Measurements from ENCODE around the gene WDR36. TPM values are rescaled to one million over a fixed set of nuclear protein-coding genes. Genes with fewer than 3 reads are reported as not detected.

WDR36 gene
- total RNA-seq, 6 donors from 2014 or later, result 5.8 to 29.8 (median 21.1) TPM

DNA sequence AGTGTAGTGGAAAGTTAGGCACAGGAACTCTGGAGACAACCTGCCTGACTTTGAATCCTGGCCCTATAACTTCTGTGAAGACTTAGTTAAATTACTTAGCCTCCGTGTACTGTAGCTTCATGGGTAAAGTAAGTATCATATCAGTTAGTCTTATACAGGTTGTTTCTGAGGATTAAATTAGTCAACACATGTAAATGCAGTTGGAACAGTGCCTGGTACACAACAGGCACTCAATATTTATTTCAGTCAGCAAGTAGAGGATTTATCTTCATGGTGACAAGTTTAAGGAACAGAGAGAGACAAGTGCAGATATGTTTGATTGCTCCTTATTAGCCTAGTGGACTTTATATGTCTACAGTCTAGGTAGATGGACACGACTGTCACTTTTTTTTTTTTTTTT lies 17.9 kb upstream of the WDR36 start:
- no peak for DNase-seq
- H3K9me3 ChIP-seq, result no peaks in the 10 kb centered on the region
- H3K27ac ChIP-seq, result no peak overlapping the region
- no peaks in the 10 kb centered on the region for H3K36me3 ChIP-seq
- TF ChIP-seq EP300 (IDR thresholded peaks at IDR 0.05), result no peak
- TF ChIP-seq POLR2AphosphoS5 (IDR thresholded peaks at IDR 0.05), result no peak
- TF ChIP-seq, protein P1, sequence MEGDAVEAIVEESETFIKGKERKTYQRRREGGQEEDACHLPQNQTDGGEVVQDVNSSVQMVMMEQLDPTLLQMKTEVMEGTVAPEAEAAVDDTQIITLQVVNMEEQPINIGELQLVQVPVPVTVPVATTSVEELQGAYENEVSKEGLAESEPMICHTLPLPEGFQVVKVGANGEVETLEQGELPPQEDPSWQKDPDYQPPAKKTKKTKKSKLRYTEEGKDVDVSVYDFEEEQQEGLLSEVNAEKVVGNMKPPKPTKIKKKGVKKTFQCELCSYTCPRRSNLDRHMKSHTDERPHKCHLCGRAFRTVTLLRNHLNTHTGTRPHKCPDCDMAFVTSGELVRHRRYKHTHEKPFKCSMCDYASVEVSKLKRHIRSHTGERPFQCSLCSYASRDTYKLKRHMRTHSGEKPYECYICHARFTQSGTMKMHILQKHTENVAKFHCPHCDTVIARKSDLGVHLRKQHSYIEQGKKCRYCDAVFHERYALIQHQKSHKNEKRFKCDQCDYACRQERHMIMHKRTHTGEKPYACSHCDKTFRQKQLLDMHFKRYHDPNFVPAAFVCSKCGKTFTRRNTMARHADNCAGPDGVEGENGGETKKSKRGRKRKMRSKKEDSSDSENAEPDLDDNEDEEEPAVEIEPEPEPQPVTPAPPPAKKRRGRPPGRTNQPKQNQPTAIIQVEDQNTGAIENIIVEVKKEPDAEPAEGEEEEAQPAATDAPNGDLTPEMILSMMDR (IDR thresholded peaks at IDR 0.05), result no peak
- TF ChIP-seq POLR2A (IDR thresholded peaks at IDR 0.05), result no peak
- H3K27me3 ChIP-seq, result peaks cover 0 to 3% (median 0%) of the 10 kb centered on the region in 4 donors
- 75 to 78% methylated on average over 2 of the region's 2 CpGs for WGBS, 2 donors
- no peak for ATAC-seq (ENCODE audit: low FRiP score in 2 of 2)
- peak overlapping the region in 2 of 4 donors; percentile 57 to 64 for H3K4me3 ChIP-seq
- peaks cover 13 to 27% (median 25%) of the 10 kb centered on the region in 4 donors for H3K4me1 ChIP-seq

GRCh38 chr5:111075520-111075919 lies 16.6 kb upstream of the WDR36 start:
- Histone ChIP-seq H3K4me1 (peaks cover 13 to 27% (median 20%) of the 10 kb centered on the region in 4 donors), H3K4me3 (no peak overlapping the region), H3K27me3 (peaks cover 0 to 3% (median 0%) of the 10 kb centered on the region in 4 donors), H3K9me3 (no peaks in the 10 kb centered on the region), H3K36me3 (no peaks in the 10 kb centered on the region), H3K27ac (no peak overlapping the region)
- peak in 1 of 2 donors; percentile 50 for DNase-seq
- ATAC-seq (ENCODE audit: low FRiP score in 2 of 2), result peak; percentile 74 to 84
- TF ChIP-seq POLR2AphosphoS5 (IDR thresholded peaks at IDR 0.05) (peak in 1 of 2 donors; percentile 45), EP300 (IDR thresholded peaks at IDR 0.05) (peak in 1 of 4 donors; percentile 37)
- TF ChIP-seq, protein P1 (IDR thresholded peaks at IDR 0.05), result no peak

- no peaks in the 10 kb centered on the region for H3K9me3 ChIP-seq
- H3K4me3 ChIP-seq, result no peak overlapping the region
- 45 to 57% methylated on average over 1 of the region's 1 CpG for WGBS, 2 donors
- H3K4me1 ChIP-seq, result peaks cover 13 to 24% (median 18%) of the 10 kb centered on the region in 4 donors
- H3K27me3 ChIP-seq, result peaks cover 0 to 3% (median 0%) of the 10 kb centered on the region in 4 donors
- ATAC-seq (ENCODE audit: low FRiP score in 2 of 2) (no peak), DNase-seq (no peak)
- no peaks in the 10 kb centered on the region for H3K36me3 ChIP-seq
- no peak for TF ChIP-seq POLR2A (IDR thresholded peaks at IDR 0.05)
- TF ChIP-seq POLR2AphosphoS5 (IDR thresholded peaks at IDR 0.05), result no peak
- TF ChIP-seq EP300 (IDR thresholded peaks at IDR 0.05), result no peak
- TF ChIP-seq, protein P1 (IDR thresholded peaks at IDR 0.05), result no peak
- H3K27ac ChIP-seq, result no peak overlapping the region
Observed at GRCh38 chr5:111076091-111076490, 16.1 kb upstream of the WDR36 start.

DNA sequence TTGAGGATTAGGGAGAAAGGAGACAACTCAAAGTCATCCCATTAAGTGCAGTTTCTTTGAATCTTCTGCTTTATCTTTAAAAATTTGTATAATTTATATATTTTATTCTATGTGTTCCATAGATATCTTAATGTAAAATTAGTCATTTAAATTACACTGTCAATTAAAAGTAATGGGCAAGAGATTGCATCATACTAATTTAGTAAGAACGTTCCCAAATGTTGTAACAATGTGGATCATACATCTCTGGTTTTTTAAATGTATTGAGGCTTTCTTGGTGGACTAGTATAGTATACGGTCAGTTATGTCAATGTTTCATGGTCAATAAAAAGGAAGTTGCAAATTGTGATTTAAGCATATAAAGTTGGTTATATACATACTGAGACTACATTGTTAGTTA lies 14.5 kb upstream of the WDR36 start:
- no peaks in the 10 kb centered on the region for H3K9me3 ChIP-seq
- ATAC-seq (ENCODE audit: low FRiP score in 2 of 2) (no peak), DNase-seq (no peak)
- H3K4me3 ChIP-seq, result no peak overlapping the region
- WGBS, 2 donors, result 56 to 65% methylated on average over 2 of the region's 2 CpGs
- H3K27me3 ChIP-seq, result no peaks in the 10 kb centered on the region
- TF ChIP-seq, protein P1 (IDR thresholded peaks at IDR 0.05), result no peak
- TF ChIP-seq POLR2AphosphoS5 (IDR thresholded peaks at IDR 0.05) (no peak), POLR2A (IDR thresholded peaks at IDR 0.05) (no peak), EP300 (IDR thresholded peaks at IDR 0.05) (no peak)
- H3K36me3 ChIP-seq, result no peaks in the 10 kb centered on the region
- H3K4me1 ChIP-seq, result peaks cover 13 to 24% (median 17%) of the 10 kb centered on the region in 4 donors
- no peak overlapping the region for H3K27ac ChIP-seq

DNA sequence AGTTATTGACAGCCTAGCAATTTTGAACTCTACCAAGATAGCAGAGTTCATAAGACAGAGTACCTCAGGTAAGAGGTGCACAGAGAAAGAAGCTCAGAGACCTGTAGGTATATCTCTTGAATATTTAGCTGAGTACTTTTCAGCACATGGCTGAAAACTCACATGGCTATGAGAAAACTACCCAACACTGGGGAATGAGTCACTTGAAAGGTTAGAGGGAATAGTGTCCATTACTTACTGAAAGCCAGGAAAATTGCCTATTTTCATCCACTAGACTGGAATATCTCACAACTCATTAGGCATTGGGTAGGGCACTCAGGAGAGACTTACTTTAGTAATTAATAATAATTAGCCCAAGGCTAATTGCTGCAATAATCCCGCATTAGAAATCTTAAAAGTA lies 12.3 kb upstream of the WDR36 start:
- H3K9me3 ChIP-seq, result no peaks in the 10 kb centered on the region
- TF ChIP-seq, protein P1 (IDR thresholded peaks at IDR 0.05), result no peak
- TF ChIP-seq EP300 (IDR thresholded peaks at IDR 0.05) (no peak), POLR2A (IDR thresholded peaks at IDR 0.05) (no peak), POLR2AphosphoS5 (IDR thresholded peaks at IDR 0.05) (no peak)
- DNase-seq, result no peak
- no peaks in the 10 kb centered on the region for H3K27me3 ChIP-seq
- no peaks in the 10 kb centered on the region for H3K36me3 ChIP-seq
- H3K4me3 ChIP-seq, result no peak overlapping the region
- H3K4me1 ChIP-seq, result peaks cover 0 to 8% (median 6%) of the 10 kb centered on the region in 4 donors
- no peak for ATAC-seq (ENCODE audit: low FRiP score in 2 of 2)
- no peak overlapping the region for H3K27ac ChIP-seq
- WGBS, 2 donors, result 88 to 95% methylated on average over 1 of the region's 1 CpG

All from upper lobe of left lung (tissue), 6 donors.